GM12878 (cell line): Measurements from ENCODE around the gene RPUSD2. TPM values are rescaled to one million over a fixed set of nuclear protein-coding genes. Genes with fewer than 3 reads are reported as not detected.

ENCODE experiments used
- ATAC-seq: fragments of 200-7000 bp; cut with Tn5 transposase; 3 replicates; pipeline ENCODE4 v1.9.1; 2020; ENCODE audit warnings: mild to moderate bottlenecking, moderate library complexity
- BruUV-seq: library from RNA; stranded (reverse); fragments of 400-500 nt; replicated peaks from 2 replicates; lab custom pipeline; 2021; lab: Mats Ljungman, UMichigan
- CTCF ChIA-PET: fragments of 300-600 bp; sonication (Branson Sonifier 250); formaldehyde crosslinking; extraction: SDS; loops from one replicate; lab custom pipeline; 2021; ENCODE audit warnings: inconsistent platforms; lab: Yijun Ruan, JAX
- POLR2A ChIA-PET: fragments of 350-600 bp; formaldehyde crosslinking; extraction: SDS; loops from one replicate; lab custom pipeline; 2021; ENCODE audit warnings: inconsistent platforms; lab: Charles Lee
- RAD21 ChIA-PET: fragments of 300-600 bp; sonication (Branson Sonifier 250); formaldehyde crosslinking; loops from one replicate; lab custom pipeline; 2023; ENCODE audit warnings: antibody characterized with exemption; ENCODE audit not compliant: unreplicated experiment; lab: Charles Lee
- SMC1A ChIA-PET: fragments of 300-600 bp; sonication (Branson Sonifier 250); formaldehyde crosslinking; loops from one replicate; lab custom pipeline; 2023; ENCODE audit not compliant: unreplicated experiment, uncharacterized antibody; lab: Charles Lee
- DNase-seq: peaks from one replicate; pipeline ENCODE4 v3.0.0-alpha.2; 2011; ENCODE audit warnings: low read depth, low spot score
- FAIRE-seq: peaks from 3 replicates; lab custom pipeline; 2011; peaks lifted over from hg19 to GRCh38; lab: Jason Lieb, UNC
- H2AFZ ChIP-seq: 2 replicates; pipeline ENCODE4 v1.6.0; 2011; ENCODE audit warnings: low read depth, low read length, control low read depth; ENCODE audit not compliant: control insufficient read depth
- H3K27ac ChIP-seq: 2 replicates; pipeline ENCODE4 v1.5.1; 2011; ENCODE audit warnings: control low read depth; ENCODE audit not compliant: control insufficient read depth, insufficient read depth
- H3K27me3 ChIP-seq, 2 experiments: replicated peaks in 1 of 2; 2 replicates each; pipeline versions ENCODE4 v1.6.0 to v1.6.1; 2011; ENCODE audit warnings: low read length in 1 of 2; ENCODE audit not compliant: control insufficient read depth in 2 of 2, insufficient read depth in 2 of 2
- H3K36me3 ChIP-seq, 2 experiments: 2 replicates each; pipeline ENCODE4 v1.5.1; 2011; ENCODE audit warnings: low read length in 1 of 2; ENCODE audit not compliant: control insufficient read depth in 2 of 2, insufficient read depth in 2 of 2
- H3K4me1 ChIP-seq: 2 replicates; pipeline ENCODE4 v1.6.1; 2011; ENCODE audit warnings: mild to moderate bottlenecking, low read length, moderate library complexity, mixed read lengths; ENCODE audit not compliant: control insufficient read depth, insufficient read depth
- H3K4me2 ChIP-seq: 2 replicates; pipeline ENCODE4 v1.6.0; 2011; ENCODE audit warnings: control low read depth; ENCODE audit not compliant: control insufficient read depth, insufficient read depth
- H3K4me3 ChIP-seq: fragments of 200-600 bp; sonication (generic); 2 replicates; pipeline ENCODE4 v1.5.1; 2016
- H3K79me2 ChIP-seq: 2 replicates; pipeline ENCODE4 v1.6.0; 2011; ENCODE audit warnings: low read length; ENCODE audit not compliant: control insufficient read depth, insufficient read depth
- H3K9ac ChIP-seq: 2 replicates; pipeline ENCODE4 v1.8.0; 2011; ENCODE audit warnings: low read length, control low read depth, mixed read lengths; ENCODE audit not compliant: control insufficient read depth, insufficient read depth
- H3K9me3 ChIP-seq: replicated peaks from 3 replicates; pipeline ENCODE4 v1.5.1; 2011; ENCODE audit warnings: mild to moderate bottlenecking, low read length; ENCODE audit not compliant: control insufficient read depth, insufficient read depth
- H4K20me1 ChIP-seq: 2 replicates; pipeline ENCODE4 v1.6.0; 2011; ENCODE audit not compliant: control insufficient read depth, insufficient read depth
- ETV6 ChIP-seq, 2 experiments: fragments of 450-650 bp in 1 of 2; IDR thresholded peaks in 1 of 2; conservative IDR thresholded peaks in 1 of 2; 2 replicates each; pipeline ENCODE4 v1.6.1; 2014; ENCODE audit warnings: antibody characterized with exemption in 1 of 2, borderline replicate concordance in 1 of 2, low read depth in 1 of 2, mild to moderate bottlenecking in 1 of 2, moderate library complexity in 1 of 2
- JUND ChIP-seq: IDR thresholded peaks from 2 replicates; pipeline ENCODE4 v1.6.1; 2012; ENCODE audit warnings: low read depth, mild to moderate bottlenecking, low read length, improper control_type of control experiment, moderate library complexity
- SIX5 ChIP-seq: IDR thresholded peaks from 2 replicates; pipeline ENCODE4 v1.6.1; 2011; ENCODE audit warnings: mild to moderate bottlenecking, low read depth, low read length, moderate library complexity; ENCODE audit not compliant: severe bottlenecking
- SMAD5 ChIP-seq: IDR thresholded peaks from 2 replicates; pipeline ENCODE4 v1.6.1; 2016; ENCODE audit warnings: antibody characterized with exemption, low read depth
- TARDBP ChIP-seq: IDR thresholded peaks from 2 replicates; pipeline ENCODE4 v1.6.1; 2016; ENCODE audit warnings: borderline replicate concordance
- TCF3 ChIP-seq: IDR thresholded peaks from 2 replicates; pipeline ENCODE4 v1.6.1; 2012; ENCODE audit warnings: low read depth, mild to moderate bottlenecking, low read length, borderline replicate concordance; ENCODE audit not compliant: insufficient read depth
- WRNIP1 ChIP-seq: IDR thresholded peaks from 2 replicates; pipeline ENCODE4 v1.6.1; 2011; ENCODE audit warnings: low read depth, low read length, improper control_type of control experiment, borderline replicate concordance
- WGBS: methylation state at CpG from one replicate; pipeline ENCODE4 v1.1.6; 2016; ENCODE audit warnings: low lambda C conversion rate; ENCODE audit not compliant: insufficient replicate concordance, insufficient coverage; ENCODE audit errors: missing lambda C conversion rate; 5-methylcytosine and 5-hydroxymethylcytosine counted together
- in situ Hi-C: fragments of 300-500 bp; cut with MboI; formaldehyde crosslinking; loops from 9 replicates; pipeline ENCODE4 v1.14.3; 2018; ENCODE audit warnings: mixed read lengths
- intact Hi-C: fragments of 100-400 bp; cut with micrococcal nuclease; formaldehyde crosslinking; loops from one replicate; pipeline ENCODE4 v1.14.2; 2022; ENCODE audit not compliant: unreplicated experiment
- polyA plus RNA-seq, 11 experiments: library from polyadenylated mRNA; depleted of rRNA in 4 of 11; unstranded in 6 of 11; stranded (reverse) in 5 of 11; fragments of >200 nt; fragmentation: Nextera tagmentation in 4 of 11; fragmentation: Illumina TruSeq in 1 of 11; extraction: Ambion mirVana in 4 of 11; extraction: Trizol in 1 of 11; gene quantifications; 1 replicate in 1 of 11; 2 replicates in 10 of 11; pipeline versions ENCODE4 v1.2.1 to v1.2.3, GENCODE V29; 2011 to 2016; ENCODE audit warnings: inconsistent platforms in 2 of 11, missing spikeins in 2 of 11, low read depth in 1 of 11
- total RNA-seq, 4 experiments: library from RNA; depleted of rRNA in 3 of 4; stranded (reverse); fragments of >200 nt in 3 of 4; fragmentation: Illumina TruSeq in 1 of 4; extraction: Trizol in 1 of 4; gene quantifications; 2 replicates each; pipeline versions ENCODE4 v1.2.1 to v1.2.3, GENCODE V29; 2013 to 2021
- TF ChIP-seq, protein P1 (sequence below): IDR thresholded peaks from 2 replicates; pipeline ENCODE4 v1.6.1; 2011; ENCODE audit warnings: borderline replicate concordance, low read depth, mild to moderate bottlenecking, moderate library complexity, low read length; ENCODE audit not compliant: insufficient read depth, poor library complexity, severe bottlenecking
- TF ChIP-seq, protein P2 (sequence below): IDR thresholded peaks from 2 replicates; pipeline ENCODE4 v1.6.1; 2011; ENCODE audit warnings: low read depth, low read length, improper control_type of control experiment, borderline replicate concordance
- TF ChIP-seq, protein P3 (sequence below): fragments of 450-650 bp; conservative IDR thresholded peaks from 2 replicates; pipeline ENCODE4 v1.6.1; 2017; ENCODE audit warnings: mild to moderate bottlenecking, moderate library complexity

The RPUSD2 gene
- total and polyA plus RNA-seq, 10 of the 15 experiments (the other 5 are each of a cell fraction or from before 2014, with no cell fraction given) = 4.0 to 33.3 (median 18.5) TPM

DNA sequence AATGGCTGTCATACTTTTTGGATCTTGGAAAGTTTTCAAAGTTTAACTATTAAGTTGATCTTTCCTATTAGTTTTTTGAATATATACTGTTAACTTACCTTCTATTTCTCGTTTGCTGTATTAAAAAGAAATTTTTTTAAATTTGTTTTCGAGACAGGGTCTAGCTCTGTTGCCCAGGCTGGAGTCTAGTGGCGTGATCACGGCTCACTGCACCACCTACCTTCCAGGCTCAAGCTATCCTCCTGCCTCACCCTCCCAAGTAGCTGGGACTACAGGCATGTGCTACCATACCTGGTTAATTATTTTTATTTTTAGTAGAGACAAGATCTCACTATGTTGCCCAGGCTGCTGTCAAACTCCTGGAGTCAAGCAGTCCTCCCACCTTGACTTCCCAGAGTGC is 29.6 kb downstream of the RPUSD2 start:
- CTCF ChIA-PET = interaction anchor here (0.7 to 6.7 kb wide), 10 partner anchors 9 to 295 kb away, joined by 3 to 50 read pairs (median 3); partner anchors contain the start of gene VPS18
- H2AFZ ChIP-seq = no peak overlapping the region
- no peak overlapping the region for H3K27ac ChIP-seq
- intact Hi-C loops = loop anchor here (10.0 kb wide), 2 partner anchors 154 to 276 kb away; partner anchors contain the start of genes BAHD1 and RHOV
- in situ Hi-C loops = no loop called here
- ATAC-seq (no peak), DNase-seq (no peak), FAIRE-seq (no peak)
- H4K20me1 ChIP-seq = no peaks in the 10 kb centered on the region
- no peaks in the 10 kb centered on the region; the same call in 1 of the 2 replicates for H3K4me1 ChIP-seq
- H3K36me3 ChIP-seq = peaks cover 0 to 1% of the 10 kb centered on the region in 2 experiments; a peak in 3 of 4 replicates
- POLR2A ChIA-PET = interaction anchor here (0.5 to 1.0 kb wide), 6 partner anchors 9 to 134 kb away, joined by 3 to 6 read pairs (median 4); partner anchors contain the start of gene RPUSD2
- H3K4me2 ChIP-seq = no peak overlapping the region
- BruUV-seq = no TSS peak
- no peak overlapping the region for H3K9ac ChIP-seq
- H3K27me3 ChIP-seq = no peaks in the 10 kb centered on the region
- peaks cover 63% of the 10 kb centered on the region for H3K79me2 ChIP-seq
- 97% methylated on average over 4 of the region's 4 CpGs for WGBS
- RAD21 ChIA-PET = interaction anchor here (0.7 to 2.1 kb wide), 3 partner anchors 9 to 49 kb away, joined by 3 to 10 read pairs (median 5); no protein-coding TSS in a partner anchor
- no peak overlapping the region for H3K4me3 ChIP-seq
- no peaks in the 10 kb centered on the region; the same call in 2 of the 3 replicates for H3K9me3 ChIP-seq
- SMC1A ChIA-PET = interaction anchor here (0.6 to 2.0 kb wide), 11 partner anchors 9 to 158 kb away, joined by 3 to 12 read pairs (median 4); partner anchors contain the start of gene CCDC32
- TF ChIP-seq, protein P1, sequence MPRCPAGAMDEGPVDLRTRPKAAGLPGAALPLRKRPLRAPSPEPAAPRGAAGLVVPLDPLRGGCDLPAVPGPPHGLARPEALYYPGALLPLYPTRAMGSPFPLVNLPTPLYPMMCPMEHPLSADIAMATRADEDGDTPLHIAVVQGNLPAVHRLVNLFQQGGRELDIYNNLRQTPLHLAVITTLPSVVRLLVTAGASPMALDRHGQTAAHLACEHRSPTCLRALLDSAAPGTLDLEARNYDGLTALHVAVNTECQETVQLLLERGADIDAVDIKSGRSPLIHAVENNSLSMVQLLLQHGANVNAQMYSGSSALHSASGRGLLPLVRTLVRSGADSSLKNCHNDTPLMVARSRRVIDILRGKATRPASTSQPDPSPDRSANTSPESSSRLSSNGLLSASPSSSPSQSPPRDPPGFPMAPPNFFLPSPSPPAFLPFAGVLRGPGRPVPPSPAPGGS = no peak
- TF ChIP-seq WRNIP1 (no peak), TARDBP (no peak), SIX5 (no peak), SMAD5 (no peak), TCF3 (no peak), JUND (no peak), ETV6 (conservative IDR thresholded peaks at IDR 0.05 in 1 of 2, IDR thresholded peaks at IDR 0.05 in 1 of 2; ENCODE audit: borderline replicate concordance in 1 of 2, low read depth in 1 of 2) (no peak)
- TF ChIP-seq, protein P2, sequence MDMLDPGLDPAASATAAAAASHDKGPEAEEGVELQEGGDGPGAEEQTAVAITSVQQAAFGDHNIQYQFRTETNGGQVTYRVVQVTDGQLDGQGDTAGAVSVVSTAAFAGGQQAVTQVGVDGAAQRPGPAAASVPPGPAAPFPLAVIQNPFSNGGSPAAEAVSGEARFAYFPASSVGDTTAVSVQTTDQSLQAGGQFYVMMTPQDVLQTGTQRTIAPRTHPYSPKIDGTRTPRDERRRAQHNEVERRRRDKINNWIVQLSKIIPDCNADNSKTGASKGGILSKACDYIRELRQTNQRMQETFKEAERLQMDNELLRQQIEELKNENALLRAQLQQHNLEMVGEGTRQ = no peak
- TF ChIP-seq, protein P3, sequence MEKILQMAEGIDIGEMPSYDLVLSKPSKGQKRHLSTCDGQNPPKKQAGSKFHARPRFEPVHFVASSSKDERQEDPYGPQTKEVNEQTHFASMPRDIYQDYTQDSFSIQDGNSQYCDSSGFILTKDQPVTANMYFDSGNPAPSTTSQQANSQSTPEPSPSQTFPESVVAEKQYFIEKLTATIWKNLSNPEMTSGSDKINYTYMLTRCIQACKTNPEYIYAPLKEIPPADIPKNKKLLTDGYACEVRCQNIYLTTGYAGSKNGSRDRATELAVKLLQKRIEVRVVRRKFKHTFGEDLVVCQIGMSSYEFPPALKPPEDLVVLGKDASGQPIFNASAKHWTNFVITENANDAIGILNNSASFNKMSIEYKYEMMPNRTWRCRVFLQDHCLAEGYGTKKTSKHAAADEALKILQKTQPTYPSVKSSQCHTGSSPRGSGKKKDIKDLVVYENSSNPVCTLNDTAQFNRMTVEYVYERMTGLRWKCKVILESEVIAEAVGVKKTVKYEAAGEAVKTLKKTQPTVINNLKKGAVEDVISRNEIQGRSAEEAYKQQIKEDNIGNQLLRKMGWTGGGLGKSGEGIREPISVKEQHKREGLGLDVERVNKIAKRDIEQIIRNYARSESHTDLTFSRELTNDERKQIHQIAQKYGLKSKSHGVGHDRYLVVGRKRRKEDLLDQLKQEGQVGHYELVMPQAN = no peak
